GM19238 (cell line): ENCODE data around the gene CHRM2.

Source experiments
- DNase-seq: peaks from one replicate; pipeline ENCODE4 v3.0.0; 2011; ENCODE audit warnings: low spot score; ENCODE audit not compliant: insufficient read length

The CHRM2 gene

DNA sequence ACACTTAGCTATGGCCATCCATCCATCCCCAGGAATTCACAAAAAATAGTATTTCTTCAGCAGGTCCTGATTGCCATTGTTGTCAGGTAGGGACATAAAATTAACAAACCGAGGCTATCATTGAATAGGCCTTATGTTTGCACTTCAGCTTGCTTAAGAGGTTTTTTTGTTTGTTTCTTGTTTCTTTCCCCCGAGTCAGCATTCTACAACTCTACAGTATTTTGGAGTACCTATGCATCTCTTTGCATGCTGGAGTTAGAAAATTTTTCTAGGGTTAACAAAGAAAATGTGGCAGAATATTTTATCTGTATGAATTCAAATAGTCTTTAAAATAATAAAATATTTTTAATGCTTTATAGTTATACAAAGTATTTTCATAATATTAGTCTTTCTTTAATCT is 26.3 kb downstream of the CHRM2 start:
- no peak for DNase-seq

DNA sequence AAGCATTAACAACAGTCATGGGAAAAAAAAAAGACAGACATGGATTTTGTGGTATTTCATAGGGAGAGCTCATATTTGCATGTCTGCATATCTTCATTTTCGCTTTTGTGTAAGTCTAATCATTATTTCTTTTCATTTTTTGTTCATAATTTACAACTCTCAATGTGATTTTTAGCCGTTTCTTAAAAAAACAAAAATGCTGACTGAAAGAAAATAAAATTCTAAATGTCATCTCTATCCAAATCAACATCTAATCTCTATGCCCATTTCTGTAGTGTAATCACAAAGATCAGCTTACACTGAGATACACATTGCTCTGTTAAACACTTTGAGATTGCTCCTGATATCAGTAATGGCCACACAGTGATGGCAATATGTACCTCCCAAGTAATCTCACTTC is 29.2 kb downstream of the CHRM2 start:
- DNase-seq: no peak

DNA sequence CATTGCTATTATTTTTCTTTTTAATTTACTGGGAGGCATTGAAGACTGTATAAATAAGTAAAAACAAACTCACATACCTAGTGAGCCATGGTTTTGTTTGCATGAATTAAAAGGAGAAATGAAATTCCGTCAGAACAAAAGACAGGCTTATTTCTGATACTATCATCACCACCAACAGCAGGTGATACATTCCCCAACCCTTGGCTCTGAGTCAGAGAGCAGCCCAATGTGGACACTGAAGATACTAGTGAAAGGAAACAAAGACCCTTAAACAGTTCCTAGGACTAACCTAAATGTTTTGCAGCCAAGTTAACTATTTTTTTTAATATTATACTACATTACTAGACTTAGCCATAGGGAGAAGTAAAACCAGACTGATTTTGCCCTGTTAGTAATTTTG is 31.6 kb downstream of the CHRM2 start:
- no peak for DNase-seq

DNA sequence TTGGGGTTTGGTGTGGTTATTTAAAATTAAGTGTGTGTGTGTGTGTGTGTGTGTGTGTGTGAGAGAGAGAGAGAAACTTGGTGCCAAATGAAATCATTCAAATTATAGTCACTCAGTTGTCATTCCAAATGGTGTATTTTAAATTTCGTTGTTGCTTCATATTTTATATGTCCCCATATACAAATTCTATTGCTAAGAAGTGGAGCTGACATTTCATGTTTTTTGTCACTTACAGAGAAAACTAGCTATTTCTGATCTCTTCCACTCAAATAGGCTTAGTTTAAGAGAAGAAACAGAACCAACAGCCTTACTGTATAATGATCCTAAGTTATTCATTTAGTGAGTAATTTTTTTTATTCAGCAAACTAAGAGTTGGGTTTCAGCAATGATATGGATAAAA is 42.3 kb downstream of the CHRM2 start:
- DNase-seq: no peak

DNA sequence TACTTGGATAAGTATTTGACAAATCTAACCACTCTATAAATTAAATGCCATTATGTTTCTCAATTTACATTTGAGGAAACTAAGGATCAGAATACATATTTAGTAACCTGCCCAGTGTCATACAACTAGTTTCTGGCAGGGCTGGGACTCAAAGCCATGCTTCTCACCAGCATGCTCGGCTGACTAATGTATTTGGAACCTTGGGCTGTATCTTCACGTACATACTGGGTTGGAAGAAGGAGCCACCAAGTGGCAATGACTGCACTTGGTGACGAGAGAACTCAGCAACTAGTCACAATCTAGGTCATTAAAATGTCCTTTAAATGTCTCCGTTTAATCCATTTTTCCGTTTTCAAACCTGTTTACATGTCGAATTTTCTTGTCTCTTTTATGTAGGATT is 42.9 kb downstream of the CHRM2 start:
- DNase-seq: no peak

DNA sequence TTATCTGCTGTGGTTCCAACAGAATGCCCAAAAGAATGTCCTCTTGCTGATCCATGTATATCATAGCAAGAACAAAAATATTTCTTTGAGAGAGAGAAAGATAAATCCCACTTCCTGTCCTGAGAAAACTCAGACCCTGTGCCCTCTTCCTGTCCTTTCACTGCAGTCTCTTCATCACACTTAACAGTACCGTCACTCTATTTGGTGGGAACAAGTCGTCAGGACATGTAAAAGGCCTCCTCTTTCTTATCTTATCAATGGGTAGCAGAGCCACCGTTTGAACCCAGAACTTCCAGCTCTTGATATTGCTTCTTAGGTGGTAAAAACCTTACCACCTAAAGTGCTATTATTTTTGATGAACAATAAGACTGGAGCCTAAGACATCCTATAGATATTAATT is 43.9 kb downstream of the CHRM2 start:
- DNase-seq: no peak

DNA sequence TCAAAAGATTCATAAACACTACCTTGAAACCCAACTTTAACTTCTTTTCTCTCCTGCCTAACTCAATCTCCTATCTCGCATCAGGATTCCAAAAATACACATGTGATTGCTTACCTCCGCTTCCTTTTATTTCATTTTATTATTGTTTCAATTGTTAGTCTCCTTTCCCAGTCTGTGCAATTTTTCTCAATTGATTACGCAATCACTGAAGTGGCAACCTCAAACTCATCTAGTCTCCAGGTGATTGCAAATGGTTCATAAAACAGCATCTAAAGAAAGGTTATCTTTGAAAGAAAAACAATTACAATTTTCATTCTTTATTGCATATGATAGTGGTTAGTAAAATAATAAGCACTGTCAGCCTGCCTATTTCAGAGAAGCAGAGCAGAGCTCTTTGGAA is 45.6 kb downstream of the CHRM2 start:
- no peak for DNase-seq

DNA sequence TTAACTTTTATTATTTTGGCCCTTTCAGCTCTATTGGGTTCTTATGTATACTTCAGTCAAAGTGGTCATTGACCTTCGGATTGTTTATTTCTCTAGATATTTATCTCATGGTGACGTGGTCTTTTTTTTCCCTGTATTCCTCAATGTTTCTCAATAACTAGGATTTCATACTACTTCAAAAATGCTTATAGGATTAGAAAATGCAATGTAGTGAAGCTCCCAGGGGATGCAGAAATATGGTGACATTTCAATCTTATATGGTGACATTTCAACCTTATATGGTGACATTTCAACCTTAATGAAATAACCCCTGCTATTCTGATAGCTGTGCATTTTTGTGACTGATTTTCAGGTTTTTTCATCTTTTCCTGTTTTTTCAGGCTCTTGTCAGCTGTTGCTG is 51.4 kb downstream of the CHRM2 start:
- DNase-seq: no peak

DNA sequence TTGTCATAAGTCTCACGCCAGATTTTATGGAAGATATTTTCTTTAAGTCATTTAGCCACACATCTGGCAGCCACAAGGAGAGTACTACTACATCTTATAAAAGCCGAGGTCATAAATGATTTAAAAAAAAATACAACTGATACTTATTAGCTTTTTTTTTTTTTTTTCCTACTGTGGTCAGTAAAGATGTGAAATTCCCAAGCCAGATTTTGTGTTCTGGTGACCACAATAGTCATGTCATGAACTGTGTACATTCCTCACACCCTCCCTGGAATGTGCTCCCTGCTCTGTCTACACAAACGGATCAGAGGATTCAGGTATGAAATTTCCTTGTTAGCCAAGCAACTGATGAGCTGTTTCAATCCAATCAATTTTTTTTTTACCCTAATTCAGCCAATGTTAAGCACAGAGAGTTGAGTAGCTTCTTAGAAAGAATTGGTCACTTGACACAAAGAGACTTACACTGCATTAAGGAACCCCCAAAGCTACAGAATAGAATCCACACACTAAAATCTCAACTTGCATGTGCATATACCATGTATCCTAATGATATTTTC is 54.7 kb downstream of the CHRM2 start:
- no peak for DNase-seq

DNA sequence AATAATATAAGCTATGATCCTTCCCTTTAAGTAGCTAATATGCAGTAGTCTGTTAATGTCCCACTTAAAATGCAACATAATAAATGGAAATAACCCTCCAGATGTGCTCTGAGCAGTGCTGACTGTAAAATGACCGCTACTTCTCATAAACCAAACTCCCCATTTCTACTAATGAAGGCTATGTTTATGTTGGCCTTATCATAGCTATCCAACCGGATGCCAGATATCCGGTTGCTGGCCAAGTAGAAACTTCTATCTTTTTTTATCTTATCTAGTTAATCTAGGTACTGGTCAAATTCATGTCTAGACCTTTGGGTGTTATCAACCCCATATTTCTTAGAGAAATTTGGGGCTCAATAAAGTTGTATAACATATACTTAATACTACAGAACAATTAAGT is 56.6 kb downstream of the CHRM2 start:
- no peak for DNase-seq

DNA sequence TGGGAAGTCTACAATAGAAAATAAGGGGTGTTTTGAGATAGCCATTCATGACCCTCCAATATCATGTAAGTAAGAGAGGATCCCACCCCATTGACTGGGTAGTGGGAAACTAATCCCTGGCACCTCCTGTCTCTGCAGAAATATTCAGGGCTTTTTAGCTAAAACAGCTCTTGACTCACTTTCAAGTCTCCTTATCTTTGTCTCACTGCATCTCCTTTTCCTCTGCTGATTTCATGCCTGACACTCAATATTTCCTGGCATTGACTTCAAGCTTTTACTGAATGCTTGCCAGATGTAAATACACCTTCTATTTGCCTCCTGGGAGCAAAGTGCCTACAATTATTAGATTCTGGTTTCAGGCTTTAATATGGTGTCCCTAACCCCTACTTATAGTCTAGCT is 57.1 kb downstream of the CHRM2 start:
- no peak for DNase-seq

DNA sequence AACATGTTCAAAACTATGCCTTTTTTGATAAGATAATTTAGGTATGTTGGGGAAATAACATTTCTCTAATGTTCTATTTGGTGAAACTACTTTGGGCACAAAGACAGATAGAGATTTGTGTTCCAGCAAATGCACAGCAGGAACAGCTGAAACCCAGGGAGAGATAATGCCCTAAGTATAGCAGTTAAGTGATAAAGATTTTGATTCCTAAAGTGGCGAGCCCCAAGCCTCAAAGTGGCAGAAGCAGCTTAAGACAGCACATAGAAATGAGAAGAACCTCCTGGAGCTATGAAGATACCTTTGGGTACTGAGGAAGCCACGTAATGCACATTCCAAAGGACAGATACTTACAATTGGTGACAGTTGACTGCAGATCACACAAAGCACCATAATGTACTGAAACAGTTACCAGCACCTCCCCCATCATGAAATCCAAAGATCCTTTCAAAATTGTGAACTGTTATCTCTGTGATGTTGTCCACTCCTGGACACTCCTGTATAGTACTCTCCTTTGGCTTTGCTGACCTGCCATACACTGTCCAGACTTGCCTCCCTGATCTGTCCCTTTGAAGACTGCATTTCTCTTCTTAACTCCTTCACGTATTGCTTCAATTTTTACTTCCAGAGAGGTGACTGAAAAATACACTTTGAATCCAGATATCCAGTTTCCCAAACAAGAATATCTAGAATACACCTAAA is 62.9 kb downstream of the CHRM2 start:
- no peak for DNase-seq

DNA sequence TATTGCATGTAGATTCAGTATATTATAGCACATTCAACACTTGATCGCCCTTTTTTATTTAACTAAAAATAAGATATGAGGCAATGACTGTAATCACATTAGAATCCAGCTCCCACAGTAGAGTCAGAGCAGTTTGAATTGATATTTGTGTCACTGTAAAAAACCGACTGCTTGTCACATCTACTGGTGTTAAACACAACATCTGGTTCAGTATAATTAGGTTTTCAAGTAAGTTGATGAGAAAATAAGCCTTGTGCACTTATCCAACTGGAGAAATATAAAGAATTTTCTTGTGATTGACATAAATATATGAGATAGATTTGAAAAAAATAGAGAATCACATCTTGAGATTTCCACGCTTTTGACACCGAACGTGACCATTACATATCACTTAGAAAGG is 69.0 kb downstream of the CHRM2 start:
- DNase-seq: no peak

DNA sequence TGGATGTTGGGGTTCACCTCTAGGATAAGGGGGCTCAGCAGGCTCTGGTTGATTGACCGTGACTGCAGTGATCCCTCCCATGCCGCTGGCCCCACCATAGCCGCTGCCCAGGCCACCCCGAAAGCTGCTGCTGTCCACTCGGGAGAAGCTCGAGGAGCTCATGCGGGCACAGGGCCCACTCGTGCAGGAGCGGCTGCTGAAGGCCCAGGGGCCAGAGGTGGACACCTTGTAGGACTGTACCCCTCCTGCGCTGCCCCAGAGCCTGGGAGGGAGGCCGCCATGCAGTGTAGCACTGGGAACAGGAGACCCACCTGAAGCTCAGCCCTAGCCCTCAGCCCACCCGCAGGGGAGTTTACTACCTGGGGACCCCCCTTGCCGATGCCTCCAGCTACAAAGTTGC is 70.0 kb downstream of the CHRM2 start:
- no peak for DNase-seq

DNA sequence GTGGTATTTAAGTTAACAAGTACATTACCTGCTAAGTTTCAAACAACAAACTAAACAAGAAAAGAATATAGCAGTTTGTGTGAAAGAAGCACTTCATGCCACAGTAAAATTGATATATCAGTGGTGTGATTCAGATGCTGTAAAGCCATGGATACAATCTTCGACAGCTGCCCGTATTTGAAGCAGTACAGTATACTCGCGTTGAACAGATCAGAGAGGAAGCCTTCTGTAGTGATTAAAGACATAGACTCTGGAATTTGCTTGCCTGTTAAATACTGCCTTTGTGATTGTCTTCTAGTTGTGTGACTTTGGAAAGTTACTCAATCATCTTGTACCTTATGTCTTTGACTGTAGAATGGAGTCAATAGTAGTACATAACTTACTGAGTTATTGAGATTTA is 71.7 kb downstream of the CHRM2 start:
- no peak for DNase-seq

DNA sequence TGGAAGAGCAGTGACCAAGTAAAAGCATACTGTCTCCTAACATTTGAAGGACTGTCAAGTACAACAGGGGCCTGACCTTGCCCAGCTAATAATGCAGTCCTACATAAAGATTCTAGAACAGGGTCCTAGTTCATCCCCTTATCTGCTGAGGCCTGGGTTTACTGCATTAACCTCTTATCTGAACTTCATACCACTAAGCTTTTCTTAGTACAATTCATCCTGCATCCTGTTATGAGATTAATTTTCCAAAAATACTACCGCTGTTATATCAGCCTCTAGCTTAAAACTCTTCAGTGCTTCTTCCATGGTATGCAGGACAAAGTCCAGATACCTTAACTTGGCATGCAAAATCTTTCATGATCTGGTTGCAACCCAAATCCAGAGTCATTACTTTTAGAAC is 72.5 kb downstream of the CHRM2 start:
- no peak for DNase-seq

DNA sequence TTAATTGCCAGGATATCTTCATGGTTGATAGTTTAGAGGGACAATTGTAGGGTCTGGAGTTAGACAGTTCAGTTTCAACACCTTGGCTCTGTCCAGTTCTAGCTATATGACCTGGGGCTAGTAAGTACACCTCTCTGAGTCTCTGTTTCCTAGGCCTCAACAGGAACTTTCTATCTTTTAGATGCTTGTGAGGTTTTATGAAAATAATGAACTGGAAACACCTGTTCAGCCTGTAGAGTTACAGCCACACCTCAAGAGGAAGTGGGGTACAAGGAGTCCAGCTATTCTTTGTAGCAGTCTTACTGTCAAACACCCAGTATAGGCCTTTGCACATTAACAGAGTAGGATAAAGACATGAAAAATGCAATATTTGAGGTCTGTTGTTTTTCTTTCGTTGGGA is 73.4 kb downstream of the CHRM2 start:
- DNase-seq: no peak

DNA sequence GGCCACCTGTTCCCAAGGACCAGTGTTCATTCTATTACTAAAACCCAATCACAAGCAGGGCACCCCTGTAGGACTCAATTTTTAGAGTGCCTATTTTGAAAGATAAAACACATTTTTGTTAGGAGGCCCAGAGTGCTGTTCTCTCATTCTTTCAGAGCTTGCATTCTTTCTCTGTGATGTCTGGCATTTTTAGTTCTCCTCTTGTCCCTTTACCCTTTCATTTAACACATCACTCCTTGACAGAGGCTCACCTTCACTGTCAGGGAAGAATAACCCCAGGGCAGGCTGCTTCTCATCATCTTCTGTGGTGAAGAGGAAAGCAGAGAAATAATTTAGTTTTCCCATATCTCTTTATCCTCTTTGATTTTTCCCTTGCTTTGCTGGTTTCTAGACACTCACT is 73.9 kb downstream of the CHRM2 start:
- no peak for DNase-seq

DNA sequence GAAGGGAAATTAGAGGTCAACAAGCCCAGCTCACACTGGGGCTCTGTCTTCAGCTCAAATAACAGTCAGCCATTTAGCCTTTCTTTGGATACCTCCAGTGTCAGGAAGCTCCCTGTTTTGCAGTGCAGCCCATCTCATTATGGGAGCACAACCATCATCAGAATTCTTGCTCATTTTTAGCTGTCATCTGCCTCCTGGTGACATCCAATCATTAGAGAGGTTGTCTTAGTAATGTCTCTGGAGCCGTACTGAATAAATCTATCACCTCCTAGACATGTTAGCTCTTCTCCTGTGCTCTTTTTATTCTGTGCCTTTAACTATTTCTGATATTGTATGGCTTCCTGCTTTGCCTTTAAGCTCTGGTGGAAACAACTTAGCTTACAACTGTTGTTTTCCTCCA is 74.5 kb downstream of the CHRM2 start:
- DNase-seq: no peak

DNA sequence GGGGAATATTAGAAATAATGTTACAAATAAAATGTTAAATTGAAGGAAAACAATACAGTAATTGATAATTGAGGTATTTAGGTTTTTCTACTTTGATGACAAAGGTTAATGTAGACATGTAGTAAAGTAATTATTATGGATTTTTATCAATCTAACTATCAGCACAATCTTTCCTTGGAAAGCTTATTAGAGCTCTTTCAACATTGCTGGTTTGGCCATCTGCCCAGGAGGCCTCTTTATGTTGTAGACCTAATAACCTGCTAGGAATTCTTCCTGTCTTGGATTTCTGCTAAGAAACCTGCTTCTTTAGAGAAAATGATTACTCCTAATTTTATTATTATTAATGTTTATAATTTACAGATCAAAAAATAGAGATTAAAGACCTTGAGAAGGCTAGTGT is 78.9 kb downstream of the CHRM2 start:
- no peak for DNase-seq

DNA sequence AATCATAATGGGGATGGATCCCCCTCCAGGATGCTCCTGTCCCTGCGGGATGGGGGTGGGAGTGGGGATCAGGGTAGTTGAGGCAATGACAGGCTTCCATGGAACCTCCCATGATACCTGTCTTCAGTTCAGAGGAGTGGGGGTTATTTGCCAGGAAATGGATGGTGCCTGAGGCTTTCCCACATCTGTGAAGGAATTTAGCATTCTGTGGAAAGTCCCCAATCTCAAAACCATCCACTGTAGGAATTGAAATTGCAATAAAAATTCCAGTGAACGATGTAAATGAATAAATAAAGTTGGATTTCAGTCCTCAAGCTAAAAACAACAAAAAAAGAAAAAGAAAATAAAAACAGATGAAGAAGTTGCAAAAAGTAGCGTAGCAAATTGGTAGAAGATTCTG is 81.9 kb downstream of the CHRM2 start:
- no peak for DNase-seq

DNA sequence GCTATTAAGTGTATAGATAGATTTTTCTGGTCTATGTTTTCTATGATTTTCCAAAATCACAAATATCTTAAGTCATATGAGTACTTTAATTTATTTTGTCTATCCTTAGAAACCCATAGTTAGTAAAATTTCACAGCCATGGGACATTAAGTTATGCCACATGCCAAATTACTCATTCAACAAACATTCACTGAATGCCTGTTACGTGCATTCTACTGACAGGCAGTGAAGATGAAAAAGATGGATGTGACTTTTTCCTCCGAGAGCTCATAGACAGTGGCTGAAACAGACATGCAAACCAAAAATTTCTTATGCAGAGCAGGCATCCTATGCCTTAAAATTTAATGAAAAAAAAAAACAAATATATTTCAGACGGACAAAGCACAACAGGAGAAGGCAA is 84.9 kb downstream of the CHRM2 start:
- no peak for DNase-seq

DNA sequence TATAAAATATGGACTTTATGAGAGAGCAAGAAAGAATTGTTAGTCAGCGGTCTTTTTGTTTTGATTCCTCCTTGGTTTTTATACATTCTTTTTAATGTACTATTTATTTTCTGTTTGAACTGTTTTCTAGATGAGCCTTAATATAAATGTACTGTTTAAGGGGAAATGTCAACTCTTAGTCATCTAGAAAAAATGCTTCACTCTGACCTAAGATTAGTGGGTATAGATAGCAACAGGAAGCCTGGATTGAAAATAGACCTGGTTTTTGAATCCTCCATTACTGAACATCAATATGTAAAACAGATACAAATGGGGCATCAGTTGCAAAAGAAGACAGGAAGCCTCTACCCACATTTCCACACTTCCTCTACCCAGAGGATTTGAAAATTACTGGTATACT is 87.8 kb downstream of the CHRM2 start:
- no peak for DNase-seq

DNA sequence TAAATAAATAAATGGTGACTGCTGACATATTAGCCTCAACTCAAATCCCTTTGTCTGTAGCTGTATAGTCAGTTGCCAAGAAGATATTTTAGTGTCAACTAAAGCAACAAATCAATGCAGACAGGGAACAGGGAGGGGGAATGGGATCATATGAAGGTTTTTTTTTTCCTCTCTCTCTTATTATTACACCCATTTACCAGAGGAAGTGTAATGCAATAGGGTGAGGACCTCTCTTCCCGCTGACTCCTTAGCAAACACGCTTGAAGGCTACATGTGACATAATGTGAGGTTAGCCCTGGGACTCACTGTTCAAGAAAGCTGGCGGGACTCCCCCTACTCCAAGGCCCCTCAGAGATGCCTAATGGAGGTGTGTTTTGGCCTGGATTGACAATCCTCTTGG is 88.2 kb downstream of the CHRM2 start:
- DNase-seq: no peak
